DOHH2 (cell line): Measurements from ENCODE around the gene IPO11.
A peak's percentile ranks its signal among the peaks of the same experiment; 100 is the strongest.
"Not testable (repeated sequence)": the region's sequence is repeated elsewhere in the genome, so short reads cannot be mapped to it uniquely, and the experiment has no call there.

Experiments
- H3F3A ChIP-seq: fragments of 200-600 bp; sonication (generic), shearing (Covaris generic); 2 replicates; pipeline ENCODE4 v1.6.0; 2016; ENCODE audit warnings: antibody characterized with exemption, mild to moderate bottlenecking; ENCODE audit not compliant: control insufficient read depth, insufficient read depth
- H3K27ac ChIP-seq: fragments of 200-600 bp; sonication (generic); 2 replicates; pipeline ENCODE4 v1.5.1; 2014; ENCODE audit warnings: low read depth, mild to moderate bottlenecking, low read length, moderate library complexity
- H3K27me3 ChIP-seq: fragments of 200-600 bp; sonication (generic); 2 replicates; pipeline ENCODE4 v1.6.1; 2014; ENCODE audit warnings: mild to moderate bottlenecking, low read length, mixed read lengths; ENCODE audit not compliant: control insufficient read depth
- H3K36me3 ChIP-seq: fragments of 200-600 bp; sonication (generic); 2 replicates; pipeline ENCODE4 v1.6.1; 2014; ENCODE audit warnings: mild to moderate bottlenecking, low read length, moderate library complexity, mixed read lengths; ENCODE audit not compliant: control insufficient read depth
- H3K4me1 ChIP-seq: fragments of 200-600 bp; sonication (generic); 2 replicates; pipeline ENCODE4 v1.6.1; 2014; ENCODE audit warnings: mild to moderate bottlenecking, low read length, mixed read lengths; ENCODE audit not compliant: control insufficient read depth
- H3K4me2 ChIP-seq: fragments of 200-600 bp; sonication (generic); 2 replicates; pipeline ENCODE4 v1.6.0; 2014; ENCODE audit warnings: mild to moderate bottlenecking, low read length, moderate library complexity
- H3K4me3 ChIP-seq: fragments of 200-600 bp; sonication (generic); 2 replicates; pipeline ENCODE4 v1.5.1; 2014; ENCODE audit warnings: mild to moderate bottlenecking, low read length, mixed read lengths
- H3K79me2 ChIP-seq: fragments of 200-600 bp; sonication (generic); 2 replicates; pipeline ENCODE4 v1.6.1; 2014; ENCODE audit warnings: mild to moderate bottlenecking, low read length, mixed read lengths; ENCODE audit not compliant: control insufficient read depth
- H3K9me2 ChIP-seq: fragments of 200-600 bp; sonication (generic); replicated peaks from 2 replicates; pipeline ENCODE4 v1.6.1; 2014; ENCODE audit warnings: mild to moderate bottlenecking, low read length, mixed read lengths; ENCODE audit not compliant: control insufficient read depth
- H3K9me3 ChIP-seq: fragments of 200-600 bp; sonication (generic); 2 replicates; pipeline ENCODE4 v1.6.1; 2014; ENCODE audit warnings: antibody characterized with exemption, low read length, mixed read lengths; ENCODE audit not compliant: control insufficient read depth, insufficient read depth
- H4K20me1 ChIP-seq: fragments of 200-600 bp; sonication (generic); 2 replicates; pipeline ENCODE4 v1.6.0; 2014; ENCODE audit warnings: low read depth, mild to moderate bottlenecking, antibody characterized with exemption, low read length, moderate library complexity; ENCODE audit not compliant: control insufficient read depth, insufficient read depth
- CTCF ChIP-seq: fragments of 200-600 bp; sonication (generic); IDR thresholded peaks from one replicate; pipeline ENCODE4 v1.5.1; 2014; ENCODE audit warnings: antibody characterized with exemption, mild to moderate bottlenecking, low read depth, low read length; ENCODE audit not compliant: poor library complexity, severe bottlenecking
- EZH2phosphoT487 ChIP-seq: fragments of 200-600 bp; sonication (generic); IDR thresholded peaks from 2 replicates; pipeline ENCODE4 v1.6.1; 2017; ENCODE audit warnings: borderline replicate concordance, mild to moderate bottlenecking, antibody characterized with exemption, low read length, moderate library complexity, mixed read lengths

IPO11 gene

DNA sequence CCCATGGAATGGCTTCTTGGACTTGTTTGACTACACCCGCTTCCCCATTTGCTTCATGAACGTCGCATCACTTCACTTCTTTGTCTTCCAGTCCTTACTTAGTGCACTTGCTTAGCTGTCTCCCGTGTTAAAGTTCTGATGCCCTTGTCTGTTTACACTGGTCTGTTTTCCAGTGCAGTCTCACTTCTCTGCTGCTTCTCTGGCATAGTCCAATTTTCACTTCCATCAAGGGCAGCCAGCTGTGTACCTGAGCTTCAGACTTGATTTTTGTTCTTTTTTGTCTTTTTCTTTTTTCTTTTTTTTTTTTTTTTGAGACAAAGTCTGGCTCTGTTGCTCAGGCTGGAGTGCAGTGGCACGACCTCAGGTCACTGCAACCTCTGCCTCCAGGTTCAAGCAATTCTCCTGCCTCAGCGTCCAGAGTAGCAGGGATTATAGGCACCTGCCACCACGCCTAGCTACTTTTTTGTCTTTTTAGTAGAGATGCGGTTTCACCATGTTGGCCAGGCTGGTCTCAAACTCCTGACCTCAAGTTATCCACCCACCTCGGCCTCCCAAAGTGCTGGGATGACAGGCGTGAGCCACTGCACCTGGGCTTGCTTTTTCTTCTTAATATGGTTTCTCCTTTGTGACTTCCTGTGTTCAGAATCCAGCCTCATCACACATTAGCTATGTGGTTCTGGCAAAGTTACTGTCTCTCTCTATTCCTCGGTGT lies 241.5 kb downstream of the IPO11 start:
- H3K36me3 ChIP-seq, result no peaks in the 10 kb centered on the region
- TF ChIP-seq EZH2phosphoT487, result no peak
- TF ChIP-seq CTCF, result no peak
- no peaks in the 10 kb centered on the region for H3K9me2 ChIP-seq
- no peak overlapping the region for H3K27ac ChIP-seq
- no peaks in the 10 kb centered on the region for H4K20me1 ChIP-seq
- H3K79me2 ChIP-seq, result no peaks in the 10 kb centered on the region
- H3K9me3 ChIP-seq, result no peaks in the 10 kb centered on the region
- H3K4me3 ChIP-seq, result no peak overlapping the region
- peaks cover 8% of the 10 kb centered on the region for H3K4me1 ChIP-seq
- no peaks in the 10 kb centered on the region for H3F3A ChIP-seq
- H3K27me3 ChIP-seq, result no peaks in the 10 kb centered on the region
- peak overlapping the region; percentile 17; the same call in 1 of the 2 replicates for H3K4me2 ChIP-seq

- not testable (repeated sequence) for H3K4me2 ChIP-seq, H3K9me3 ChIP-seq, H4K20me1 ChIP-seq, H3K4me1 ChIP-seq, H3K36me3 ChIP-seq, H3K79me2 ChIP-seq, H3K4me3 ChIP-seq, H3K27me3 ChIP-seq, H3K27ac ChIP-seq, H3F3A ChIP-seq, H3K9me2 ChIP-seq
Measured at GRCh38 chr5:62657772-62658171, 245.2 kb downstream of the IPO11 start.

DNA sequence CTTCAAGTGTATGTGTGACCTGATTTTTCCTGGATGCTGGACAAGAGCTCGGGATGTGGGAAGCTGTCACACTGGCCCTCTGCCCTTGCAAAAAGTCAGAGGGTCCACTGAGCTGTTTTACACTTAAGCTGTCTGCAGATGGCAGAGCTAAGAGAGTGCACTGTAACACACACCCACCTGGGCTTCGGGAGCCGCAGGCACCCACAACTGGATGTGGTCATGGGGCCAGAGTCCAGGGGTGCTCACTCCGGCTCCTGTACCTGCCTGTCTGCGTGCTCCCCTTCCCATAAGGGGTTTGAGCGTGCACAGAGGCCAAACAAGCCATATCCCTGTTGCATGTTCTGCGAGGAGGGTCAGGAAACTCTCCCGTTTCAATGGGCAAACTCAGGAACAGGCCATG lies 248.6 kb downstream of the IPO11 start:
- no peaks in the 10 kb centered on the region for H3K9me3 ChIP-seq
- no peaks in the 10 kb centered on the region for H3K4me1 ChIP-seq
- no peaks in the 10 kb centered on the region for H3K9me2 ChIP-seq
- H3K4me2 ChIP-seq, result no peak overlapping the region
- no peaks in the 10 kb centered on the region for H4K20me1 ChIP-seq
- H3K27ac ChIP-seq, result no peak overlapping the region
- H3K4me3 ChIP-seq, result no peak overlapping the region
- H3F3A ChIP-seq, result no peaks in the 10 kb centered on the region
- H3K36me3 ChIP-seq, result no peaks in the 10 kb centered on the region
- no peaks in the 10 kb centered on the region for H3K27me3 ChIP-seq
- H3K79me2 ChIP-seq, result no peaks in the 10 kb centered on the region
- TF ChIP-seq CTCF, result no peak
- TF ChIP-seq EZH2phosphoT487, result no peak

DNA sequence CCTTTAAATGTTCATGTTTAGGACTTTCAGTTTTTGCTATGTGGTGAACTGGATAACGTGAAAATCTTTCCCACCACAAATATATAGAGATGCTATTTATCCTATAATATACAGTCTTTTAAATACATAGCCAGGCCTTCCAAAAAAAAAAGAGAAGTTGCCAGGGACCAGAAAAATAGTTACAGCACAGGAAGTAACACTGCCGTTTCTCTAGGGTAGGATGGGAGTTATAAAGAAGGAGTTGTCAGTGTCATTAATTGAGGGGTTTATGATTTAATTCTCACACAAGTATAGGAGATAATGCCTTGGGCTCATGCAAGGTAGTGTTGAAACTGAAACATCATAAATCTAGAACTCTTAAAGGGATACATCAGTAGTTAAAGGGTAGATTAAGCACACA lies 250.0 kb downstream of the IPO11 start:
- no peaks in the 10 kb centered on the region for H3K27me3 ChIP-seq
- H3K4me2 ChIP-seq, result no peak overlapping the region
- no peaks in the 10 kb centered on the region for H4K20me1 ChIP-seq
- no peaks in the 10 kb centered on the region for H3K79me2 ChIP-seq
- no peaks in the 10 kb centered on the region for H3K4me1 ChIP-seq
- no peak overlapping the region for H3K4me3 ChIP-seq
- H3K27ac ChIP-seq, result no peak overlapping the region
- no peaks in the 10 kb centered on the region for H3F3A ChIP-seq
- H3K9me2 ChIP-seq, result no peaks in the 10 kb centered on the region
- TF ChIP-seq CTCF (no peak), EZH2phosphoT487 (no peak)
- no peaks in the 10 kb centered on the region for H3K36me3 ChIP-seq
- no peaks in the 10 kb centered on the region for H3K9me3 ChIP-seq
